ENCODE data around the gene WDR7.

Gene WDR7

DNA sequence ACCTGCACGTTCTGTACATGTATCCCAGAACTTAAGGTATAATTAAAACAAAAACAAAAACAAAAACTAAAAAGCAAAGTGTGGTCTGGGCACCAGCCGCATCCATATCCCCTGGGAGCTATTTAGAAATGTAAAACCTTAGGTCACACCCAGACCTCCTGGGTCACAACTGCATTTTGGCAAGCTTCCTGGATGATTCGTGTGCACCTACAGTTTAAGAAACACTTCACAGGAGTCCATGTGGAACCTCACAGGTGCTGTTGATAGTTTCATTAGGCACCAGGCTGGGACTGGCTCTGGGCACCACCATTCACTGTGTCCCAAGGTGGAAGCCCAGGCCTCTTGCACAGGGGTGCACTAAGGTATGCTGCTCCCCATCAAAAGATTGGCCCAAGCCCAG lies 392.1 kb downstream of the WDR7 start:
- Histone ChIP-seq H3K27ac (no peak overlapping the region), H3K36me3 (ENCODE audit: insufficient read depth) (no peaks in the 10 kb centered on the region), H3K4me1 (ENCODE audit: low read depth, poor library complexity, severe bottlenecking) (no peaks in the 10 kb centered on the region), H3K9ac (no peak overlapping the region), H3K4me2 (no peak overlapping the region), H3K27me3 (ENCODE audit: insufficient read depth, low read depth) (no peaks in the 10 kb centered on the region), H4K20me1 (ENCODE audit: insufficient read depth) (no peaks in the 10 kb centered on the region), H3K4me3 (IDR thresholded peaks at IDR 0.05; ENCODE audit: insufficient read depth, low read depth, low read length) (no peak overlapping the region), H2AFZ (ENCODE audit: low read depth) (no peak overlapping the region), H3K79me2 (ENCODE audit: insufficient read depth, low read depth) (no peaks in the 10 kb centered on the region)
- TF ChIP-seq, protein P1, sequence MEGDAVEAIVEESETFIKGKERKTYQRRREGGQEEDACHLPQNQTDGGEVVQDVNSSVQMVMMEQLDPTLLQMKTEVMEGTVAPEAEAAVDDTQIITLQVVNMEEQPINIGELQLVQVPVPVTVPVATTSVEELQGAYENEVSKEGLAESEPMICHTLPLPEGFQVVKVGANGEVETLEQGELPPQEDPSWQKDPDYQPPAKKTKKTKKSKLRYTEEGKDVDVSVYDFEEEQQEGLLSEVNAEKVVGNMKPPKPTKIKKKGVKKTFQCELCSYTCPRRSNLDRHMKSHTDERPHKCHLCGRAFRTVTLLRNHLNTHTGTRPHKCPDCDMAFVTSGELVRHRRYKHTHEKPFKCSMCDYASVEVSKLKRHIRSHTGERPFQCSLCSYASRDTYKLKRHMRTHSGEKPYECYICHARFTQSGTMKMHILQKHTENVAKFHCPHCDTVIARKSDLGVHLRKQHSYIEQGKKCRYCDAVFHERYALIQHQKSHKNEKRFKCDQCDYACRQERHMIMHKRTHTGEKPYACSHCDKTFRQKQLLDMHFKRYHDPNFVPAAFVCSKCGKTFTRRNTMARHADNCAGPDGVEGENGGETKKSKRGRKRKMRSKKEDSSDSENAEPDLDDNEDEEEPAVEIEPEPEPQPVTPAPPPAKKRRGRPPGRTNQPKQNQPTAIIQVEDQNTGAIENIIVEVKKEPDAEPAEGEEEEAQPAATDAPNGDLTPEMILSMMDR (conservative IDR thresholded peaks at IDR 0.05; ENCODE audit: low read depth, low read length), result no peak

DNA sequence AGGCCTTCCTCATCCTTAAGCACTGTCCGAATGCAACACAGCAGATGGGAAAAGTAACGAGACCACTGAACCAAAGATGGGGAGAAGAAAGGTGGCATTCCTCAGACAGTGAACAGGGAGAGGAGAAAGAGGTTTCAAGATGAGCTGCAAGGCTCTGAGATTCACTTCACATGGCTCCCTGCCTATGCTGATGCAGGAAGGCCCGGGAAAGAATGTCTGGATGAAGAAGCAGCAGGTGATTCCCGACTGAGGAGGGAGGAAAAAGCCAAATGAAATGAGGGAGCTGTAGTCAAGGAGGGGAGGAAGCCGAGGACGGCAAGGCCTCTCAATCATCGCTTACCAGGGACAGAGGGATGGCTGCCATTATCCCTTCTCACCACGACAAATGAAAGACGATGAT lies 397.2 kb downstream of the WDR7 start:
- H3K27ac ChIP-seq, result no peak overlapping the region
- no peak overlapping the region for H3K9ac ChIP-seq
- H3K27me3 ChIP-seq (ENCODE audit: insufficient read depth, low read depth), result no peaks in the 10 kb centered on the region
- peaks cover 44% of the 10 kb centered on the region for H3K4me1 ChIP-seq (ENCODE audit: low read depth, poor library complexity, severe bottlenecking)
- H3K4me3 ChIP-seq (IDR thresholded peaks at IDR 0.05; ENCODE audit: insufficient read depth, low read depth, low read length), result no peak overlapping the region
- H4K20me1 ChIP-seq (ENCODE audit: insufficient read depth), result no peaks in the 10 kb centered on the region
- no peak overlapping the region for H3K4me2 ChIP-seq
- no peaks in the 10 kb centered on the region for H3K79me2 ChIP-seq (ENCODE audit: insufficient read depth, low read depth)
- no peak overlapping the region for H2AFZ ChIP-seq (ENCODE audit: low read depth)
- no peaks in the 10 kb centered on the region for H3K36me3 ChIP-seq (ENCODE audit: insufficient read depth)
- TF ChIP-seq, protein P1 (conservative IDR thresholded peaks at IDR 0.05; ENCODE audit: low read depth, low read length), result no peak

DNA sequence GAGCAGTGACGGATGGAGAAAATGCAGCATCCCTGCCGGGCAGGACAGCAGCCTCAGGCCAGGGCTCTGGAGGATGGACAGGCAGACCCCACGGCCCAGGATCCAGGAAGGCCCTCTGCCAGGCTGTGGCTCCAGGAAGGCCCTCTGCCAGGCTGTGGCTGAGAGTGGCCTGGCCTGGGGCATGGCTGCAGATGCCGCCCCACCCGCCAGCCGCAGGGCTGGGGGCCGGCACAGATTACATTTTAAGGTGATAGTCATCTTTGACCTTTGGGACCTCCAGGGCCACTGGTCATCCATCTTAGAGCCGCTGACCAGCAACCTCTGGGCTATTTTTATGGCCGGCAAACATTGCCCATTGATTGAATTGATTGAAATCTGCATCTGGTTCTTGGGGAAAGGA lies 397.7 kb downstream of the WDR7 start:
- H3K4me2 ChIP-seq, result no peak overlapping the region
- no peaks in the 10 kb centered on the region for H3K79me2 ChIP-seq (ENCODE audit: insufficient read depth, low read depth)
- no peak overlapping the region for H3K9ac ChIP-seq
- no peak overlapping the region for H3K27ac ChIP-seq
- H2AFZ ChIP-seq (ENCODE audit: low read depth), result no peak overlapping the region
- H3K36me3 ChIP-seq (ENCODE audit: insufficient read depth), result no peaks in the 10 kb centered on the region
- H3K27me3 ChIP-seq (ENCODE audit: insufficient read depth, low read depth), result no peaks in the 10 kb centered on the region
- no peaks in the 10 kb centered on the region for H4K20me1 ChIP-seq (ENCODE audit: insufficient read depth)
- H3K4me1 ChIP-seq (ENCODE audit: low read depth, poor library complexity, severe bottlenecking), result peaks cover 49% of the 10 kb centered on the region
- H3K4me3 ChIP-seq (IDR thresholded peaks at IDR 0.05; ENCODE audit: insufficient read depth, low read depth, low read length), result no peak overlapping the region
- TF ChIP-seq, protein P1 (conservative IDR thresholded peaks at IDR 0.05; ENCODE audit: low read depth, low read length), result no peak

DNA sequence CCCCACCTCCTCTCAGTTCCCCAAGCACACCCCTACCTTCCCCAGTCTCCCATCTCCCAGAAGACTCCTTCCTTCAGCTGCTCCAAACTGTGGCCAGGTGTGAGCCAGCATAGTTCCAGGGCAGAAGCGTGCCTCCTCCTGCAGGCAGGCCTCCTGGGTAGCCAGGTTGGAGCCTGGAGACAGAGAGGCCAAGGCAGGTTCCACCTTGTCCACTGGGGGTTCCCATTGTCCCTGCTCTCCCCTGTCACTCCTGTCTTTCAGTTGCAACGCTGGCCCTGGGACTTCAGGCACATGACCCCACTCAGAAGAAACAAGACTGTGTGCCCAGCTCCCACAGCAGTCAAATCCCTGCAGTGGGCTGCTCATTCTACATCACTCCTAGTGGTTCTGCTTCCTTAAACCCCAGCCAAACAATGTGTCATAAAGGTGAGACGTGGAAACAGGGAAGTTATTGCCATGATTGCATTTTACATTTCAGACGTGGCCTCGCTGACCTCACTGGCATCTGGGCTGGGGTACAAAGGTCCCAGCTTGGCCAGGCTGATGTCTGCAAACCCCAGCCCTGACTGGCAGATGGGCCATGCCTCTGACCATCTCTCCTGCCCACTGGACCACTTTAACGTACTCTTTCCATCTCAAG lies 399.3 kb downstream of the WDR7 start:
- Histone ChIP-seq H3K4me3 (IDR thresholded peaks at IDR 0.05; ENCODE audit: insufficient read depth, low read depth, low read length) (no peak overlapping the region), H3K4me1 (ENCODE audit: low read depth, poor library complexity, severe bottlenecking) (peaks cover 57% of the 10 kb centered on the region), H4K20me1 (ENCODE audit: insufficient read depth) (no peaks in the 10 kb centered on the region), H3K27ac (peak overlapping the region; percentile 96), H3K36me3 (ENCODE audit: insufficient read depth) (no peaks in the 10 kb centered on the region), H3K9ac (peak overlapping the region; percentile 60; the same call in 1 of the 2 replicates), H3K4me2 (peak overlapping the region; percentile 98), H3K27me3 (ENCODE audit: insufficient read depth, low read depth) (no peaks in the 10 kb centered on the region), H3K79me2 (ENCODE audit: insufficient read depth, low read depth) (no peaks in the 10 kb centered on the region), H2AFZ (ENCODE audit: low read depth) (peak overlapping the region; percentile 47)
- TF ChIP-seq, protein P1 (conservative IDR thresholded peaks at IDR 0.05; ENCODE audit: low read depth, low read length), result 0 out of 2 replicates have a peak, but pooled peaks have one; percentile 16
